Duodenal mucosa (tissue), 2 donors: Measurements from ENCODE around the gene PRSS27.

Experiments
- H3K27ac ChIP-seq: one replicate; pipeline ENCODE4 v1.7.0; 2013; ENCODE audit warnings: low read depth, low read length
- H3K27me3 ChIP-seq, 2 donors: one replicate each; pipeline ENCODE4 v1.7.0; 2013; ENCODE audit warnings: low read length in 2 of 2, control low read depth in 1 of 2; ENCODE audit not compliant: insufficient read depth in 2 of 2, control insufficient read depth in 1 of 2
- H3K36me3 ChIP-seq, 2 donors: one replicate each; pipeline ENCODE4 v1.7.0; 2013; ENCODE audit warnings: low read length in 2 of 2, control low read depth in 1 of 2; ENCODE audit not compliant: insufficient read depth in 2 of 2, control insufficient read depth in 1 of 2
- H3K4me1 ChIP-seq, 2 donors: one replicate each; pipeline ENCODE4 v1.7.0; 2013; ENCODE audit warnings: low read length in 2 of 2, control low read depth in 1 of 2; ENCODE audit not compliant: insufficient read depth in 2 of 2, control insufficient read depth in 1 of 2
- H3K4me3 ChIP-seq, 2 donors: one replicate each; pipeline ENCODE4 v1.7.0; 2013; ENCODE audit warnings: low read length in 2 of 2, low read depth in 1 of 2
- H3K9ac ChIP-seq, 2 donors: one replicate each; pipeline ENCODE4 v1.7.0; 2013; ENCODE audit warnings: low read length in 2 of 2, low read depth in 1 of 2
- H3K9me3 ChIP-seq, 2 donors: one replicate each; pipeline ENCODE4 v1.7.0; 2013; ENCODE audit warnings: low read length in 2 of 2, control low read depth in 1 of 2; ENCODE audit not compliant: control insufficient read depth in 1 of 2

The PRSS27 gene

GRCh38 chr16:2752035-2752849 lies 32.2 kb upstream of the PRSS27 start, which contains the start of gene SRRM2:
TSS of gene SRRM2 (plus strand) at chr16:2752638. CDS start at chr16:2756365, 3,727 bp downstream.
- peaks cover 35 to 37% of the 10 kb centered on the region in 2 donors for H3K4me1 ChIP-seq
- peak within 1 kb of the TSS; percentile 99 for H3K27ac ChIP-seq
- H3K27me3 ChIP-seq = no peaks in the 10 kb centered on the region
- peak within 1 kb of the TSS; percentile 97 for H3K4me3 ChIP-seq
- H3K9ac ChIP-seq = peak within 1 kb of the TSS; percentile 86 to 99
- H3K36me3 ChIP-seq = peaks cover 7 to 15% of the 10 kb centered on the region in 2 donors
- H3K9me3 ChIP-seq = no peaks in the 10 kb centered on the region

GRCh38 chr16:2751577-2752034 lies 31.6 kb upstream of the PRSS27 start:
- Histone ChIP-seq H3K4me1 (peaks cover 32 to 34% of the 10 kb centered on the region in 2 donors), H3K9ac (peak overlapping the region in 1 of 2 donors; percentile 76), H3K4me3 (peak overlapping the region; percentile 81 to 97), H3K9me3 (no peaks in the 10 kb centered on the region), H3K27me3 (no peaks in the 10 kb centered on the region), H3K36me3 (peaks cover 1 to 8% of the 10 kb centered on the region in 2 donors), H3K27ac (peak overlapping the region; percentile 99)

GRCh38 chr16:2749936-2750335 lies 29.9 kb upstream of the PRSS27 start:
- no peak overlapping the region for H3K27ac ChIP-seq
- H3K36me3 ChIP-seq = no peaks in the 10 kb centered on the region

GRCh38 chr16:2749476-2749875 lies 29.5 kb upstream of the PRSS27 start:
- Histone ChIP-seq H3K27me3 (no peaks in the 10 kb centered on the region), H3K36me3 (no peaks in the 10 kb centered on the region), H3K9ac (no peak overlapping the region), H3K4me3 (no peak overlapping the region), H3K27ac (no peak overlapping the region), H3K4me1 (peaks cover 13% of the 10 kb centered on the region in 2 donors), H3K9me3 (no peaks in the 10 kb centered on the region)

More at GRCh38 chr16:2749936-2750335, 29.9 kb upstream of the PRSS27 start:
- Histone ChIP-seq H3K4me1 (peaks cover 17% of the 10 kb centered on the region in 2 donors), H3K27me3 (no peaks in the 10 kb centered on the region), H3K9me3 (no peaks in the 10 kb centered on the region), H3K9ac (no peak overlapping the region), H3K4me3 (no peak overlapping the region)

GRCh38 chr16:2748757-2749455 lies 28.9 kb upstream of the PRSS27 start:
- Histone ChIP-seq H3K4me1 (peaks cover 7 to 10% of the 10 kb centered on the region in 2 donors), H3K27me3 (no peaks in the 10 kb centered on the region), H3K9ac (no peak overlapping the region), H3K27ac (no peak overlapping the region), H3K36me3 (no peaks in the 10 kb centered on the region), H3K9me3 (no peaks in the 10 kb centered on the region), H3K4me3 (no peak overlapping the region)

GRCh38 chr16:2745961-2746360 lies 25.9 kb upstream of the PRSS27 start:
- Histone ChIP-seq H3K9me3 (no peaks in the 10 kb centered on the region), H3K9ac (no peak overlapping the region), H3K27me3 (no peaks in the 10 kb centered on the region)

GRCh38 chr16:2745116-2745890 lies 25.3 kb upstream of the PRSS27 start:
- Histone ChIP-seq H3K9ac (no peak overlapping the region), H3K4me3 (no peak overlapping the region), H3K4me1 (no peaks in the 10 kb centered on the region), H3K36me3 (no peaks in the 10 kb centered on the region), H3K27me3 (no peaks in the 10 kb centered on the region), H3K9me3 (no peaks in the 10 kb centered on the region), H3K27ac (no peak overlapping the region)

More at GRCh38 chr16:2745961-2746360, 25.9 kb upstream of the PRSS27 start:
- Histone ChIP-seq H3K36me3 (no peaks in the 10 kb centered on the region), H3K4me1 (no peaks in the 10 kb centered on the region), H3K4me3 (no peak overlapping the region), H3K27ac (no peak overlapping the region)

- Histone ChIP-seq H3K4me1 (no peaks in the 10 kb centered on the region), H3K27ac (no peak overlapping the region), H3K9ac (no peak overlapping the region), H3K27me3 (no peaks in the 10 kb centered on the region), H3K9me3 (no peaks in the 10 kb centered on the region), H3K4me3 (no peak overlapping the region), H3K36me3 (no peaks in the 10 kb centered on the region)
Observed at GRCh38 chr16:2744711-2745110, 24.7 kb upstream of the PRSS27 start.

- H3K9me3 ChIP-seq = no peaks in the 10 kb centered on the region
- no peaks in the 10 kb centered on the region for H3K36me3 ChIP-seq
- H3K4me1 ChIP-seq = no peaks in the 10 kb centered on the region
- H3K27me3 ChIP-seq = no peaks in the 10 kb centered on the region
- no peak overlapping the region for H3K27ac ChIP-seq
- H3K4me3 ChIP-seq = no peak overlapping the region
- no peak overlapping the region for H3K9ac ChIP-seq
Observed at GRCh38 chr16:2743007-2743810, 23.2 kb upstream of the PRSS27 start.
